GM18951 (cell line): Measurements from ENCODE around the gene CTCFL.
"Not testable (repeated sequence)": the region's sequence is repeated elsewhere in the genome, so short reads cannot be mapped to it uniquely, and the experiment has no call there.

Experiments used
- POLR2A ChIP-seq: IDR thresholded peaks from 4 replicates; pipeline ENCODE4 v1.6.1; 2011; ENCODE audit warnings: mild to moderate bottlenecking; ENCODE audit not compliant: insufficient read length, insufficient read depth; ENCODE audit errors: extremely low read depth
- in situ Hi-C: fragments of 300-500 bp; cut with MboI; formaldehyde crosslinking; loops from one replicate; pipeline ENCODE4 v1.12.0; 2022; ENCODE audit warnings: low sequenced_read_pairs, mixed read lengths, inconsistent platforms; ENCODE audit not compliant: unreplicated experiment

CTCFL gene

GRCh38 chr20:57504411-57504810 lies 20.5 kb downstream of the CTCFL start:
- no peak for TF ChIP-seq POLR2A
- in situ Hi-C loops, result no loop called here

- in situ Hi-C loops, result no loop called here
- no peak for TF ChIP-seq POLR2A
These were observed 21.8 kb downstream of the CTCFL start for GRCh38 chr20:57503035-57503658.

GRCh38 chr20:57502336-57502700 lies 22.6 kb downstream of the CTCFL start:
- in situ Hi-C loops, result no loop called here

GRCh38 chr20:57501461-57502335 lies 23.2 kb downstream of the CTCFL start:
- in situ Hi-C loops, result no loop called here
- TF ChIP-seq POLR2A, result no peak

More at GRCh38 chr20:57502336-57502700, 22.6 kb downstream of the CTCFL start:
- no peak for TF ChIP-seq POLR2A

GRCh38 chr20:57500962-57501361 lies 24.0 kb downstream of the CTCFL start:
- no peak for TF ChIP-seq POLR2A

GRCh38 chr20:57500235-57500634 lies 24.7 kb downstream of the CTCFL start:
- in situ Hi-C loops, result no loop called here
- no peak for TF ChIP-seq POLR2A

More at GRCh38 chr20:57500962-57501361, 24.0 kb downstream of the CTCFL start:
- in situ Hi-C loops, result no loop called here

GRCh38 chr20:57499676-57500075 lies 25.3 kb downstream of the CTCFL start:
- TF ChIP-seq POLR2A, result no peak
- in situ Hi-C loops, result no loop called here

- in situ Hi-C loops, result no loop called here
- no peak for TF ChIP-seq POLR2A
These were observed 26.2 kb downstream of the CTCFL start for GRCh38 chr20:57498425-57499400.

GRCh38 chr20:57496592-57496991 lies 28.3 kb downstream of the CTCFL start:
- TF ChIP-seq POLR2A, result no peak
- in situ Hi-C loops, result no loop called here

- in situ Hi-C loops, result no loop called here
These were observed 29.0 kb downstream of the CTCFL start for GRCh38 chr20:57495978-57496377.

GRCh38 chr20:57493091-57493615 lies 31.8 kb downstream of the CTCFL start:
- in situ Hi-C loops, result no loop called here
- TF ChIP-seq POLR2A, result no peak

More at GRCh38 chr20:57495978-57496377, 29.0 kb downstream of the CTCFL start:
- no peak for TF ChIP-seq POLR2A

GRCh38 chr20:57491373-57491772 lies 33.6 kb downstream of the CTCFL start:
- no peak for TF ChIP-seq POLR2A
- in situ Hi-C loops, result no loop called here

GRCh38 chr20:57488277-57488676 lies 36.7 kb downstream of the CTCFL start:
- in situ Hi-C loops, result not testable (repeated sequence)
